Mucosa of rectum (tissue), 2 donors: ENCODE measurements around the gene BICDL1.

Source experiments
- H3K27ac ChIP-seq, 2 donors: one replicate each; pipeline ENCODE4 v1.7.0; 2013; ENCODE audit warnings: inconsistent platforms in 2 of 2, low read depth in 2 of 2, low read length in 2 of 2
- H3K27me3 ChIP-seq, 2 donors: one replicate each; pipeline ENCODE4 v1.7.0; 2013; ENCODE audit warnings: low read length in 2 of 2; ENCODE audit not compliant: control insufficient read depth in 2 of 2, insufficient read depth in 2 of 2
- H3K36me3 ChIP-seq, 2 donors: one replicate each; pipeline ENCODE4 v1.7.0; 2013; ENCODE audit warnings: low read length in 2 of 2; ENCODE audit not compliant: control insufficient read depth in 2 of 2, insufficient read depth in 2 of 2
- H3K4me1 ChIP-seq, 2 donors: one replicate each; pipeline ENCODE4 v1.7.0; 2013; ENCODE audit warnings: low read length in 2 of 2, mild to moderate bottlenecking in 1 of 2; ENCODE audit not compliant: control insufficient read depth in 2 of 2, insufficient read depth in 2 of 2
- H3K4me3 ChIP-seq, 2 donors: one replicate each; pipeline ENCODE4 v1.7.0; 2013; ENCODE audit warnings: low read length in 2 of 2
- H3K9ac ChIP-seq, 2 donors: one replicate each; pipeline ENCODE4 v1.7.0; 2013; ENCODE audit warnings: low read length in 2 of 2, low read depth in 1 of 2, mild to moderate bottlenecking in 1 of 2
- H3K9me3 ChIP-seq, 2 donors: one replicate each; pipeline ENCODE4 v1.7.0; 2013; ENCODE audit warnings: low read length in 2 of 2; ENCODE audit not compliant: control insufficient read depth in 2 of 2
- donor health status: healthy.
- donor health status: Normal muscosa, but diverticular disease.

Gene BICDL1

DNA sequence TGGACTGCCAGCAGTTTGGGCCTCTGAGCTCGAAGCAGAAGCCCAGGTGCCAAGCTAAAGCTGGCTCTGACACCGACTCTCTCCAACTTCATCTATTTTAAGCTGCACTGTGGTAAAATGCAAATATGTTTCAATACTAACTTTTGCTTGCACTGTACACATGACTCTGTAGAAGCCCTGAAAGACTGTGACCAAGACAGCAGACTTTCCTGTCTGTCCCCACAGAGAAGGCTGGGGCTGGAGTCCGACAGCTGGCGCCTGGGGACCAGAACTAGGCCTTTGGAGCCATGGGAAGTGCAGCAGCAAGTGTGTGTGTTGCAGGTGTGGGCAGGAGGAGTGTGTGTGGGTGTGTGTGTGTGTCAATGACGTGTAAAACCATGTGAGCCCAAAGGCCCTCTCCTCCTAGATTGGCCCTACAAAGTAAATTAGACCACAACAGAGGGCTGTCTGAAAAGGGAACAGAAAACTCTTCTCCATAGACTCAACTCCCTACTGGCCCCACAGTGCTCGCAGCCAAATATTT, 143.9 kb downstream of the BICDL1 start:
- H3K36me3 ChIP-seq: peaks cover 87 to 88% of the 10 kb centered on the region in 2 donors
- no peaks in the 10 kb centered on the region for H3K27me3 ChIP-seq
- no peak overlapping the region for H3K4me3 ChIP-seq
- no peaks in the 10 kb centered on the region for H3K9me3 ChIP-seq
- H3K4me1 ChIP-seq: no peaks in the 10 kb centered on the region
- no peak overlapping the region for H3K27ac ChIP-seq
- no peak overlapping the region for H3K9ac ChIP-seq

GRCh38 chr12:120134307-120134980, 145.4 kb downstream of the BICDL1 start:
- Histone ChIP-seq H3K36me3 (peaks cover 89 to 93% of the 10 kb centered on the region in 2 donors), H3K4me1 (no peaks in the 10 kb centered on the region), H3K4me3 (no peak overlapping the region), H3K9ac (no peak overlapping the region), H3K9me3 (no peaks in the 10 kb centered on the region), H3K27me3 (no peaks in the 10 kb centered on the region), H3K27ac (no peak overlapping the region)

GRCh38 chr12:120136093-120136770, 147.2 kb downstream of the BICDL1 start:
- no peak overlapping the region for H3K9ac ChIP-seq
- H3K36me3 ChIP-seq: peaks cover 89 to 94% of the 10 kb centered on the region in 2 donors
- no peak overlapping the region for H3K27ac ChIP-seq

DNA sequence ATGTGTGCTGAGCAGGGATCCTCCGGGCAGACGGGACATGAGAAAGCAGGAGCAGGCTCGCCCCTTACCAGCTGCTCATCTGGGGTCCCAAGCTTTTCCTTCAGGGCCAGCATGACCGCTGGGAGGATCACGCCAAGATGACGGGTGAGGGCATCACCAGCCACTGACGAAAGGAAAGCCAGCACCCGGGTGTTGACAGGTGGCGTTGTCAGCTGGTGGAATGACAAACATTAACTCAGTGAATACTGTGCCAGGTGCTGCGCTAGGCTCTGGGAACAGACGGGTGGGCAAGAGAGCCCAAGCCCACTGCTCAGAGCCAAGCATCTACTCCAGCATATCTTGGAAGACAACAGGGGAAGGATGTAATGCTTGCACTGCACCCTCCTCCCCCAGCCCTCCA, 148.8 kb downstream of the BICDL1 start:
- Histone ChIP-seq H3K27ac (no peak overlapping the region), H3K9me3 (no peaks in the 10 kb centered on the region), H3K9ac (no peak overlapping the region), H3K36me3 (peaks cover 88 to 93% of the 10 kb centered on the region in 2 donors), H3K4me1 (no peaks in the 10 kb centered on the region), H3K4me3 (no peak overlapping the region), H3K27me3 (no peaks in the 10 kb centered on the region)

More at GRCh38 chr12:120136093-120136770, 147.2 kb downstream of the BICDL1 start:
- Histone ChIP-seq H3K27me3 (no peaks in the 10 kb centered on the region), H3K4me3 (no peak overlapping the region), H3K9me3 (no peaks in the 10 kb centered on the region), H3K4me1 (no peaks in the 10 kb centered on the region)

DNA sequence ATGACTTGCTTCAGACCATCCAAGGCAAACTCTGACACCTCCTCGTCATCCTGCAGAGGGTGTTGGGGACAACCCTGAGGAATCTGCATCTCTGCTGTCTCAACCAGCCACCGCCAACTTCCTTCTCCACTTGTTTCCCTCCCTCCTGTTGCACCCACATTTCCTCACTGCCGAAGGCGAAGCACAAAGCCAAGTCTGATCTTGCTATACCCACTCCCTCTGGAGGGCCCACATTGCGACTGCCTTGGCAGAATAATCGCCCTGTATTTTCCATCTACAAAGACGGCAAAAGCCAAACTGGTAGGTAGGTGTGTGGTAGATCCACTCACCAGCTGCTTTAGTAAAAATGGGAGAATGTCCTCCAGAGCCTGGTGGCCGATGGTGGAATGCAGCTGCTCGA, 149.3 kb downstream of the BICDL1 start:
- H3K27ac ChIP-seq: no peak overlapping the region
- no peaks in the 10 kb centered on the region for H3K9me3 ChIP-seq
- H3K27me3 ChIP-seq: no peaks in the 10 kb centered on the region
- no peaks in the 10 kb centered on the region for H3K4me1 ChIP-seq
- no peak overlapping the region for H3K9ac ChIP-seq
- H3K36me3 ChIP-seq: peaks cover 86 to 89% of the 10 kb centered on the region in 2 donors
- H3K4me3 ChIP-seq: no peak overlapping the region

- H3K9ac ChIP-seq: no peak overlapping the region
- peaks cover 83 to 88% of the 10 kb centered on the region in 2 donors for H3K36me3 ChIP-seq
- H3K9me3 ChIP-seq: no peaks in the 10 kb centered on the region
- H3K27ac ChIP-seq: no peak overlapping the region
- H3K27me3 ChIP-seq: no peaks in the 10 kb centered on the region
- H3K4me3 ChIP-seq: no peak overlapping the region
- no peaks in the 10 kb centered on the region for H3K4me1 ChIP-seq
Measured at GRCh38 chr12:120139958-120140357, 150.9 kb downstream of the BICDL1 start.

GRCh38 chr12:120140603-120141002, 151.6 kb downstream of the BICDL1 start:
- no peaks in the 10 kb centered on the region for H3K4me1 ChIP-seq
- H3K36me3 ChIP-seq: peaks cover 86 to 91% of the 10 kb centered on the region in 2 donors
- H3K9me3 ChIP-seq: no peaks in the 10 kb centered on the region
- H3K9ac ChIP-seq: no peak overlapping the region
- no peaks in the 10 kb centered on the region for H3K27me3 ChIP-seq
- no peak overlapping the region for H3K27ac ChIP-seq
- no peak overlapping the region for H3K4me3 ChIP-seq

DNA sequence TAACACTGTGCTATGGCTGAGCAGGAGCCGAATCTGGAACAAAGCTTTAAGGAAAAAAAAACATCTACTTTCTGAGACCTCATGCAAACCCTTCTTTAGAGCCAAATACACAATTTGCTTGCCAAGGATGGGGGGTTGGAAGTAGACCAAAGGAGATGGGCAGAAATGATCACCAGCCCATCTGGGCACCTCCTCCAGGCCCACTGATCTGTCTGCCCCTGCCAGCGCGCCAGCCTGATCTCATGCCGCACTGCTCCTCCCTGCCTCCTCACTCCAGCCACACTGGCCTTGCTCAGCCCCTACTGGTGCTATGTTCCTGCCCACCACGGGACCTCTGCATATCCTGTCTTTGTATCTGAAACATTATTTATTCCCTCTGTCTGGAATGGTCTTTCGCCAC, 152.3 kb downstream of the BICDL1 start:
- Histone ChIP-seq H3K27me3 (no peaks in the 10 kb centered on the region), H3K9ac (no peak overlapping the region), H3K9me3 (no peaks in the 10 kb centered on the region), H3K36me3 (peaks cover 84% of the 10 kb centered on the region in 2 donors), H3K4me1 (no peaks in the 10 kb centered on the region), H3K4me3 (no peak overlapping the region), H3K27ac (no peak overlapping the region)

DNA sequence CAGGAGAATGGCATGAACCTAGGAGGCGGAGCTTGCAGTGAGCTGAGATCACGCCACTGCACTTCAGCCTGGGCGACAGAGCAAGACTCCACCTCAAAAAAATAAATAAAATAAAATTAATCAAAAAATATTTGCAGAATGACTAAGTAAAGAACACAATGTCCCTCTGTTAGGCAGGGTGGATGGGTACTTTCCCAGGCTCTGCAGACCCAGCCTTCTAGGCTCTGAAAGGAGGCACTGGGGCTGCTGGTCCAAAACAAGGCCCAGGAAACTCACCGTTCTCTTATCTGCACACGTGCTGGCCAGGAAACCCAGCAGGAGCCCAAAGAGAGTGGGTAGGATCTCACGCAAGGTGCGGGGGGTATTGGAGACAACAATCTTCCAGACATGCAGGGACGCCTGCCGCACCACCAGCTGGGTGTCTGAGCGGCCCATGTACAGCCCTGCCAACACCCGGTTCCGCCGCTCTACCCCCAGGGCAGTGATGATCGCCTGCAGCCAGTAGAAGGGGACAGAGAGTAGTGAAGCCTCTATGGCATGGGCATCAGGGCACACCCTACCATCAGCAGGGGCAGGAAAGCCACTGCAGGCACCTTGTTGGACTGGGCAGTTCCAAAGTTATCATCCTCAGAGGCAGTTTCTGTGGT, 153.3 kb downstream of the BICDL1 start:
- no peaks in the 10 kb centered on the region for H3K4me1 ChIP-seq
- H3K4me3 ChIP-seq: no peak overlapping the region
- H3K9me3 ChIP-seq: no peaks in the 10 kb centered on the region
- no peak overlapping the region for H3K27ac ChIP-seq
- no peaks in the 10 kb centered on the region for H3K27me3 ChIP-seq
- H3K36me3 ChIP-seq: peaks cover 83 to 84% of the 10 kb centered on the region in 2 donors
- H3K9ac ChIP-seq: no peak overlapping the region
